ENCODE data around the gene ZNF503. TPM values are rescaled to one million over a fixed set of nuclear protein-coding genes. Genes with fewer than 3 reads are reported as not detected.

Gene ZNF503
- total and polyA plus RNA-seq, 2 of the 8 experiments (the other 6 are each of a cell fraction or from before 2014, with no cell fraction given): 0.03 to 0.13 TPM

DNA sequence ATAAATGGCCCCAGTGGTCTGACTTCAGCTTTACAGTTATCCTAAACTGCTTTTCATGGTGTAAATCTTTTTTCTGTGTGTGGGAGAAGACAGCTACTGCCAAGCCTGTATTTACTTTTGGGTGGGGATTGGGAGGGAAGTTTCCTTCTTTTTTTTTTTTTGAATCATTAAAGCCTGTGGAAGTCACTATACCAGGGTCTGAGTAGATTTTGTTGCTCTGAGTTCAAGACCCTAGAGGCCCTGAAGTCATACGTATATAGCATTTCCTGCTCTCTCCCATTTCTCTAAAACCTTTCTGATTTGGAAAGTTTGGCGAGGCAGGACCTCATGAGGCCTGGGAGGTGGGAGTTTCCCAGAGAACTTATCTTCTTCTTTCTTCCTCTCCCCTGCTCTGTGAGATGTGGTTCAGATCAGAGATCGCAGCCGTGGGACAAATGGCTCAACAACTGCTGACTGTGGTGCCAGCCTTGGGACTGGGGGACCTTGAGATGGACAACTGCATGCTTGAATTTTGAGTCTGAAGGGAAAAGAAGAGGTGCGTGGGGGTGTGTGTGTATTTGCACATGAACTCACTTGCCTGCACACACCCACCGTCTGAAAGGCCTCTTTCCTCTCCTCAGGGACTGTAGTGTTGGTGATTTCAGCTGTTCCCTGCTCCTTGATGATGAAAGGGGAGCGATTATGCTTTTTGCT lies 48.0 kb upstream of the ZNF503 start (continued):
- TF ChIP-seq EZH2 (IDR thresholded peaks at IDR 0.05; ENCODE audit: low read depth, low read length, severe bottlenecking) (no peak), JUN (IDR thresholded peaks at IDR 0.05; ENCODE audit: low read depth, low read length) (no peak), CBX5 (IDR thresholded peaks at IDR 0.05; ENCODE audit: low read depth, low read length) (no peak), CTBP2 (IDR thresholded peaks at IDR 0.05; ENCODE audit: borderline replicate concordance, insufficient read depth, insufficient read length, low read length) (no peak), CBX8 (IDR thresholded peaks at IDR 0.05; ENCODE audit: borderline replicate concordance, low read depth, low read length) (no peak)
- TF ChIP-seq, protein P1, sequence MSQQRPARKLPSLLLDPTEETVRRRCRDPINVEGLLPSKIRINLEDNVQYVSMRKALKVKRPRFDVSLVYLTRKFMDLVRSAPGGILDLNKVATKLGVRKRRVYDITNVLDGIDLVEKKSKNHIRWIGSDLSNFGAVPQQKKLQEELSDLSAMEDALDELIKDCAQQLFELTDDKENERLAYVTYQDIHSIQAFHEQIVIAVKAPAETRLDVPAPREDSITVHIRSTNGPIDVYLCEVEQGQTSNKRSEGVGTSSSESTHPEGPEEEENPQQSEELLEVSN (IDR thresholded peaks at IDR 0.05): no peak
- TF ChIP-seq, protein P2, sequence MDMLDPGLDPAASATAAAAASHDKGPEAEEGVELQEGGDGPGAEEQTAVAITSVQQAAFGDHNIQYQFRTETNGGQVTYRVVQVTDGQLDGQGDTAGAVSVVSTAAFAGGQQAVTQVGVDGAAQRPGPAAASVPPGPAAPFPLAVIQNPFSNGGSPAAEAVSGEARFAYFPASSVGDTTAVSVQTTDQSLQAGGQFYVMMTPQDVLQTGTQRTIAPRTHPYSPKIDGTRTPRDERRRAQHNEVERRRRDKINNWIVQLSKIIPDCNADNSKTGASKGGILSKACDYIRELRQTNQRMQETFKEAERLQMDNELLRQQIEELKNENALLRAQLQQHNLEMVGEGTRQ (IDR thresholded peaks at IDR 0.05; ENCODE audit: low read length): no peak
